Transverse colon (tissue), 4 donors: ENCODE data around the gene ARHGAP10. TPM values are rescaled to one million over a fixed set of nuclear protein-coding genes. Genes with fewer than 3 reads are reported as not detected.
A peak's percentile ranks its signal among the peaks of the same experiment; 100 is the strongest.

Experiments used
- DNase-seq: peaks from one replicate; pipeline ENCODE4 v3.0.0-alpha.2; 2019
- H3K27ac ChIP-seq, 4 donors: fragments of 200-600 bp; sonication (generic); 2 replicates each; pipeline ENCODE4 v1.5.1; 2016 to 2018; ENCODE audit warnings: inconsistent platforms in 4 of 4
- H3K27me3 ChIP-seq: fragments of 200-600 bp; sonication (generic); 2 replicates; pipeline ENCODE4 v1.5.1; 2017; ENCODE audit warnings: inconsistent platforms
- H3K36me3 ChIP-seq, 4 donors: fragments of 200-600 bp; sonication (generic); 2 replicates each; pipeline ENCODE4 v1.5.1; 2017 to 2019; ENCODE audit warnings: inconsistent platforms in 4 of 4
- H3K4me1 ChIP-seq, 4 donors: fragments of 200-600 bp; sonication (generic); 2 replicates each; pipeline ENCODE4 v1.5.1; 2017 to 2020; ENCODE audit warnings: inconsistent platforms in 4 of 4
- H3K4me3 ChIP-seq, 4 donors: fragments of 200-600 bp; sonication (generic); 1 replicate in 1 of 4; 2 replicates in 3 of 4; pipeline versions ENCODE4 v1.5.1 to v1.6.1; 2017 to 2019; ENCODE audit warnings: inconsistent platforms in 4 of 4
- H3K9me3 ChIP-seq, 2 donors: fragments of 200-600 bp; sonication (generic); 2 replicates each; pipeline ENCODE4 v1.5.1; 2017 to 2019; ENCODE audit warnings: inconsistent platforms in 2 of 2
- CTCF ChIP-seq, 5 experiments: fragments of 200-600 bp in 3 of 5; fragments of 450-650 bp in 2 of 5; sonication (generic) in 3 of 5; IDR thresholded peaks; 1 replicate in 2 of 5; 2 replicates in 3 of 5; pipeline ENCODE4 v1.5.1; 2016 to 2017; ENCODE audit warnings: antibody characterized with exemption in 5 of 5, inconsistent platforms in 3 of 5, mild to moderate bottlenecking in 2 of 5, moderate library complexity in 1 of 5
- EP300 ChIP-seq: sonication (generic); formaldehyde crosslinking; IDR thresholded peaks from one replicate; pipeline ENCODE4 v1.6.1; 2017; ENCODE audit warnings: antibody characterized with exemption, low read depth
- POLR2A ChIP-seq: fragments of 450-650 bp; IDR thresholded peaks from one replicate; pipeline ENCODE4 v1.6.1; 2016; ENCODE audit warnings: antibody characterized with exemption, mild to moderate bottlenecking, moderate library complexity
- POLR2AphosphoS5 ChIP-seq, 3 donors: sonication (generic); formaldehyde crosslinking; IDR thresholded peaks; one replicate each; pipeline ENCODE4 v1.6.1; 2016; ENCODE audit warnings: antibody characterized with exemption in 3 of 3
- WGBS, 2 donors: methylation state at CpG; one replicate each; pipeline ENCODE4 v1.1.5; 2018; ENCODE audit warnings: low coverage in 1 of 2; 5-methylcytosine and 5-hydroxymethylcytosine counted together
- in situ Hi-C, 4 donors: fragments of 200-750 bp; cut with MboI; loops; one replicate each; pipeline versions ENCODE4 v1.15.0 to v1.15.1; 2017; ENCODE audit warnings: low sequenced_read_pairs in 3 of 4, low pct_ligation_motif_present in 1 of 4, low pct_unique_long_range_greater_than_20kb in 1 of 4
- intact Hi-C: fragments of 100-400 bp; cut with DNase I; formaldehyde crosslinking; loops from one replicate; pipeline ENCODE4 v1.15.1; 2023; ENCODE audit warnings: low total_unique reads
- total RNA-seq, 4 donors: library from RNA; depleted of rRNA; stranded (reverse); fragments of >200 nt; gene quantifications; one replicate each; pipeline ENCODE4 v1.1.0, GENCODE V29; 2016

The ARHGAP10 gene
- total RNA-seq, 4 donors from 2014 or later = 14.7 to 27.3 (median 22.9) TPM

- WGBS, 2 donors = 92 to 93% methylated on average over 3 to 4 of the region's 4 CpGs
- no peak for DNase-seq
- H3K36me3 ChIP-seq = no peaks in the 10 kb centered on the region
- no peak overlapping the region for H3K4me3 ChIP-seq
- no peak overlapping the region for H3K27ac ChIP-seq
- in situ Hi-C loops = no loop called here
- intact Hi-C loops = no loop called here
- no peaks in the 10 kb centered on the region for H3K27me3 ChIP-seq
- peaks cover 0 to 11% (median 5%) of the 10 kb centered on the region in 4 donors for H3K4me1 ChIP-seq
- TF ChIP-seq POLR2AphosphoS5 (IDR thresholded peaks at IDR 0.05) (no peak), POLR2A (no peak), CTCF (IDR thresholded peaks at IDR 0.05) (no peak), EP300 (no peak)
- H3K9me3 ChIP-seq = no peaks in the 10 kb centered on the region
Observed at GRCh38 chr4:147940171-147940570, 208.3 kb downstream of the ARHGAP10 start.

GRCh38 chr4:147941373-147941772 lies 209.5 kb downstream of the ARHGAP10 start:
- Histone ChIP-seq H3K27ac (no peak overlapping the region), H3K36me3 (no peaks in the 10 kb centered on the region), H3K27me3 (no peaks in the 10 kb centered on the region), H3K4me1 (peaks cover 0 to 11% (median 5%) of the 10 kb centered on the region in 4 donors), H3K9me3 (no peaks in the 10 kb centered on the region), H3K4me3 (no peak overlapping the region)
- 86% methylated on average over 2 of the region's 2 CpGs for WGBS, 2 donors
- in situ Hi-C loops (no loop called here), intact Hi-C loops (no loop called here)
- TF ChIP-seq CTCF (IDR thresholded peaks at IDR 0.05) = no peak
- no peak for TF ChIP-seq POLR2AphosphoS5 (IDR thresholded peaks at IDR 0.05)
- no peak for TF ChIP-seq POLR2A
- TF ChIP-seq EP300 = no peak
- no peak for DNase-seq

GRCh38 chr4:147942729-147943128 lies 210.8 kb downstream of the ARHGAP10 start:
- in situ Hi-C loops (no loop called here), intact Hi-C loops (no loop called here)
- peak overlapping the region in 1 of 4 donors; percentile 9 for H3K27ac ChIP-seq
- H3K36me3 ChIP-seq = peaks cover 0 to 2% (median 0%) of the 10 kb centered on the region in 4 donors
- H3K4me3 ChIP-seq = no peak overlapping the region
- H3K9me3 ChIP-seq = no peaks in the 10 kb centered on the region
- H3K27me3 ChIP-seq = no peaks in the 10 kb centered on the region
- DNase-seq = no peak
- WGBS, 2 donors = 64 to 68% methylated on average over 3 to 5 of the region's 5 CpGs
- peaks cover 0 to 11% (median 5%) of the 10 kb centered on the region in 4 donors for H3K4me1 ChIP-seq
- no peak for TF ChIP-seq POLR2A

- in situ Hi-C loops = no loop called here
- peaks cover 0 to 6% (median 0%) of the 10 kb centered on the region in 4 donors for H3K36me3 ChIP-seq
Observed at GRCh38 chr4:147943159-147943638, 211.3 kb downstream of the ARHGAP10 start.

More at GRCh38 chr4:147943159-147943638, 211.3 kb downstream of the ARHGAP10 start:
- DNase-seq = no peak
- intact Hi-C loops = no loop called here
- no peak for TF ChIP-seq CTCF (IDR thresholded peaks at IDR 0.05)
- Histone ChIP-seq H3K4me1 (peaks cover 0 to 11% (median 5%) of the 10 kb centered on the region in 4 donors), H3K4me3 (no peak overlapping the region), H3K9me3 (no peaks in the 10 kb centered on the region), H3K27me3 (no peaks in the 10 kb centered on the region), H3K27ac (peak overlapping the region in 2 of 4 donors; percentile 5 to 9)
- WGBS, 2 donors = 73 to 81% methylated on average over 3 of the region's 3 CpGs
